ENCODE measurements around the gene CDK4. TPM values are rescaled to one million over a fixed set of nuclear protein-coding genes. Genes with fewer than 3 reads are reported as not detected.
A peak's percentile ranks its signal among the peaks of the same experiment; 100 is the strongest.

The CDK4 gene
- total RNA-seq, 1 experiment from 2014 or later, result 210 TPM

DNA sequence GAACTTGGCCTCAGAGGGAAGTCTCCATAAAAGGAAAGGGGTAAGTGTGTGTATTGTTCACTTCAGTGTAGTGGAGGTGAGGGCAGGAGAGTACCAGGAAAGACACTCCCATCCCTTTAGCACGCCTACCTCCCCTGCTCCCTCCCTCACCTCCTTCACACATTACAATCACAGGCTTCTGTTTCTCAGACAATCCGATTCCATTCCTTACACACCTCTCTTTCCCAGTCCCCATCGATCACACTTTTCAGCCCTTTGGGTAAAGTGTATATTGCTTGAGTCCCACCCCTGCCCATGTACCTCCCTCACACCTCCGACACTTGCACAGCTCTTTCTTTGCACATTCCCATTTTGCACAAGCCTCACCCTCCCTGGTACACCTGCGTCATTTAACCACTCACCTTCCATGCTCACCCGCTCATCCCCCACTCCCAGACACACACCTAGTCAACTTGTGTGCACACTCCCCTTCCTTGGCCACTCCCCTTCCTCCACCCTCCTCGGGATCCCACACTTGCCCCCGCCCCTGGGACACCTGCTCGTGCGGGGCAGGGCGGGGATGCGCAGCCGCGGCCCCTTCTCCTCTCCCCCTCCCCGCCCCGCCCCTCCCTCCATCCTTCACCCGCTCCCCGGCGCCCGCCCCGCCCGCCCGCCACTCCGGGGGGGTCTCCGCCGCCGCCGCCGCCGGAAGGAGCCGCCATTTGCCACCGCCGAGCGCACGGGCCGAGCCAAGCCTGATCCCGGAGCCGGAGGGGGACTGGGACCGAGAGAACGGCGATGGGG, 2.5 kb upstream of the CDK4 start, which contains the start of gene MARCHF9:
Gene MARCHF9, plus strand, starts transcription at position 693 of the 783 bp plus-strand sequence. CDS start 426 bp downstream, outside the sequence.
- TF ChIP-seq, protein P1, sequence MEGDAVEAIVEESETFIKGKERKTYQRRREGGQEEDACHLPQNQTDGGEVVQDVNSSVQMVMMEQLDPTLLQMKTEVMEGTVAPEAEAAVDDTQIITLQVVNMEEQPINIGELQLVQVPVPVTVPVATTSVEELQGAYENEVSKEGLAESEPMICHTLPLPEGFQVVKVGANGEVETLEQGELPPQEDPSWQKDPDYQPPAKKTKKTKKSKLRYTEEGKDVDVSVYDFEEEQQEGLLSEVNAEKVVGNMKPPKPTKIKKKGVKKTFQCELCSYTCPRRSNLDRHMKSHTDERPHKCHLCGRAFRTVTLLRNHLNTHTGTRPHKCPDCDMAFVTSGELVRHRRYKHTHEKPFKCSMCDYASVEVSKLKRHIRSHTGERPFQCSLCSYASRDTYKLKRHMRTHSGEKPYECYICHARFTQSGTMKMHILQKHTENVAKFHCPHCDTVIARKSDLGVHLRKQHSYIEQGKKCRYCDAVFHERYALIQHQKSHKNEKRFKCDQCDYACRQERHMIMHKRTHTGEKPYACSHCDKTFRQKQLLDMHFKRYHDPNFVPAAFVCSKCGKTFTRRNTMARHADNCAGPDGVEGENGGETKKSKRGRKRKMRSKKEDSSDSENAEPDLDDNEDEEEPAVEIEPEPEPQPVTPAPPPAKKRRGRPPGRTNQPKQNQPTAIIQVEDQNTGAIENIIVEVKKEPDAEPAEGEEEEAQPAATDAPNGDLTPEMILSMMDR (IDR thresholded peaks at IDR 0.05; ENCODE audit: insufficient read depth in 1 of 2, low read depth in 1 of 2, low read length in 1 of 2, severe bottlenecking in 1 of 2, unreplicated experiment in 1 of 2), result no peak
- Mint-ChIP-seq H3K4me3 (ENCODE audit: unreplicated experiment) (peak within 1 kb of the TSS; percentile 82), H3K27me3 (ENCODE audit: insufficient read depth, unreplicated experiment) (no peaks in the 10 kb centered on the region), H3K27ac (ENCODE audit: unreplicated experiment) (peak within 1 kb of the TSS; percentile 45), H3K36me3 (ENCODE audit: insufficient read depth, unreplicated experiment) (peaks cover 38% of the 10 kb centered on the region), H3K4me1 (ENCODE audit: low read depth, unreplicated experiment) (peaks cover 27% of the 10 kb centered on the region), H3K9me3 (ENCODE audit: unreplicated experiment) (no peaks in the 10 kb centered on the region)
- peak; percentile 86 to 88 for DNase-seq
- Histone ChIP-seq H3K36me3 (ENCODE audit: control insufficient read depth, insufficient read depth, low read length) (peaks cover 3% of the 10 kb centered on the region; the same call in 1 of the 2 replicates), H3K4me3 (ENCODE audit: low read depth, low read length) (peak within 1 kb of the TSS; percentile 67), H3K9me3 (no peaks in the 10 kb centered on the region), H3K27me3 (replicated peaks; ENCODE audit: control insufficient read depth, insufficient read depth, low read length) (no peaks in the 10 kb centered on the region), H3K4me1 (peaks cover 16% of the 10 kb centered on the region; the same call in 1 of the 2 replicates)
- ChIA-PET CTCF (no interaction called here), POLR2A (no interaction called here)
- intact Hi-C loops (cut with micrococcal nuclease; ENCODE audit: unreplicated experiment), result no loop called here
- BruUV-seq (replicated peaks), result no TSS peak

DNA sequence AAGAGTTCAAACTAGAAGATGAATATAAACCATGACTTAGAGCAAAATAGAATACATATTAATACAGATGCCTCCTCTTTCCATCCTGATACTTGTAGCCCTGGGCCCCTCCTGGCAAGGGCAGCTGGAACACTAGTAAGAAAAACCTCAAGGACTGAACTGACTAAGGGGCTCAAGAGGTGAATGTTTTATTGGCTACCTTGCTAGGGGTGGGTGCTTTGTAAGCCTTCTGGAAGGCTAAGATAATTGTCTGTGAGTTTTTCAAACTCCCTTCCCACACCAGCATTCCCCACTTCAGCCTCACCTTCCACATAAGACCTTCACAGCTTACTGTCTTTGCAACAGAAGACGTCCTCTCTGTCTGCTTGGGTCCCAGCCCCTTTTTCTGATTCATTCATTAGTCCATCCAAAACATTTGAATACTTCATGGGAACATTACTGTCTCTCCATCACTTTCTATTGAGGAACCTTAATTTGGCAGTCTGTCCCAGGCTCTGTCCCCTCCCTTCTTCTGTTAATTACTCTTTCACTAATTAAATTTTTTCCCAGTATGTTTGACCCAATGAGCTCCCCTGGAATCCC, 1.7 kb upstream of the CDK4 start:
- intact Hi-C loops (cut with micrococcal nuclease; ENCODE audit: unreplicated experiment), result loop anchor here (2.0 kb wide), 1 partner anchor 13 kb away; the partner anchor contains the start of gene CYP27B1
- Histone ChIP-seq H3K4me3 (ENCODE audit: low read depth, low read length) (no peak overlapping the region), H3K27me3 (replicated peaks; ENCODE audit: control insufficient read depth, insufficient read depth, low read length) (no peaks in the 10 kb centered on the region), H3K9me3 (no peaks in the 10 kb centered on the region), H3K4me1 (peaks cover 16% of the 10 kb centered on the region; the same call in 1 of the 2 replicates), H3K36me3 (ENCODE audit: control insufficient read depth, insufficient read depth, low read length) (peaks cover 3% of the 10 kb centered on the region; the same call in 1 of the 2 replicates)
- ChIA-PET POLR2A (no interaction called here), CTCF (no interaction called here)
- H3K4me1 Mint-ChIP-seq (ENCODE audit: low read depth, unreplicated experiment), result peaks cover 27% of the 10 kb centered on the region
- no peak for DNase-seq
- TF ChIP-seq, protein P1 (IDR thresholded peaks at IDR 0.05; ENCODE audit: insufficient read depth in 1 of 2, low read depth in 1 of 2, low read length in 1 of 2, severe bottlenecking in 1 of 2, unreplicated experiment in 1 of 2), result no peak
- peak overlapping the region; percentile 45 for H3K27ac Mint-ChIP-seq (ENCODE audit: unreplicated experiment)
- peaks cover 45% of the 10 kb centered on the region for H3K36me3 Mint-ChIP-seq (ENCODE audit: insufficient read depth, unreplicated experiment)
- BruUV-seq (replicated peaks), result no TSS peak
- peak overlapping the region; percentile 82 for H3K4me3 Mint-ChIP-seq (ENCODE audit: unreplicated experiment)
- H3K9me3 Mint-ChIP-seq (ENCODE audit: unreplicated experiment), result no peaks in the 10 kb centered on the region
- no peaks in the 10 kb centered on the region for H3K27me3 Mint-ChIP-seq (ENCODE audit: insufficient read depth, unreplicated experiment)

DNA sequence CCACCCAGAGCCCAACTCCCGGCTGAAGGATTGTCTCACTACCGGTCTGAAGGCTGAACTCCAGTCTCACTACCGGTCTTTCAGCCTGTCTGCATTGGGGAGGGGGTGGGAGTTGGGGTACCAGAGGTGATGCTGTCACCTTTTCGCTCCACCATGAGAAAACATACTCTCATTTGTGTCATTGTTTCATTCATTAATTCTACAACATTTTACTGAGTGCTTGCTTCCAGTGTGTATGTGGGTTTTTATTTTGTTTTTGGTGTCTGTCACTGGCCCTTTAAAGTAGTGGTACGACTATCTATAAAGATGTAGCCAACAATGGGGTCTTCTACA, 524 bp upstream of the CDK4 start:
- peak overlapping the region; percentile 99 for H3K27ac Mint-ChIP-seq (ENCODE audit: unreplicated experiment)
- Histone ChIP-seq H3K4me1 (peaks cover 16% of the 10 kb centered on the region; the same call in 1 of the 2 replicates), H3K4me3 (ENCODE audit: low read depth, low read length) (peak overlapping the region; percentile 25), H3K36me3 (ENCODE audit: control insufficient read depth, insufficient read depth, low read length) (peaks cover 3% of the 10 kb centered on the region; the same call in 1 of the 2 replicates), H3K9me3 (no peaks in the 10 kb centered on the region), H3K27me3 (replicated peaks; ENCODE audit: control insufficient read depth, insufficient read depth, low read length) (no peaks in the 10 kb centered on the region)
- intact Hi-C loops (cut with micrococcal nuclease; ENCODE audit: unreplicated experiment), result loop anchor here (2.0 kb wide), 1 partner anchor 14 kb away; the partner anchor contains the start of gene CYP27B1
- peak overlapping the region; percentile 99 for H3K4me3 Mint-ChIP-seq (ENCODE audit: unreplicated experiment)
- no TSS peak for BruUV-seq (replicated peaks)
- DNase-seq, result no peak
- peaks cover 27% of the 10 kb centered on the region for H3K4me1 Mint-ChIP-seq (ENCODE audit: low read depth, unreplicated experiment)
- no peaks in the 10 kb centered on the region for H3K27me3 Mint-ChIP-seq (ENCODE audit: insufficient read depth, unreplicated experiment)
- ChIA-PET POLR2A (no interaction called here), CTCF (interaction anchor here (1.1 kb wide), 1 partner anchor 20 kb away, joined by 3 read pairs; the partner anchor contains the start of genes EEF1AKMT3 and METTL1)
- TF ChIP-seq, protein P1 (IDR thresholded peaks at IDR 0.05; ENCODE audit: insufficient read depth in 1 of 2, low read depth in 1 of 2, low read length in 1 of 2, severe bottlenecking in 1 of 2, unreplicated experiment in 1 of 2), result no peak
- peaks cover 57% of the 10 kb centered on the region for H3K36me3 Mint-ChIP-seq (ENCODE audit: insufficient read depth, unreplicated experiment)
- no peaks in the 10 kb centered on the region for H3K9me3 Mint-ChIP-seq (ENCODE audit: unreplicated experiment)
